Activated gamma-delta T cell treated with anti-CD3 and anti-CD28 coated beads, Interleukin-2, amount 50 U/mL, for 16 hours (primary cell): Measurements from ENCODE around the gene FRMD4A.

Source experiments
- DNase-seq: peaks from one replicate; pipeline ENCODE4 v3.0.0-alpha.2; 2020; ENCODE audit warnings: low read depth

FRMD4A gene

DNA sequence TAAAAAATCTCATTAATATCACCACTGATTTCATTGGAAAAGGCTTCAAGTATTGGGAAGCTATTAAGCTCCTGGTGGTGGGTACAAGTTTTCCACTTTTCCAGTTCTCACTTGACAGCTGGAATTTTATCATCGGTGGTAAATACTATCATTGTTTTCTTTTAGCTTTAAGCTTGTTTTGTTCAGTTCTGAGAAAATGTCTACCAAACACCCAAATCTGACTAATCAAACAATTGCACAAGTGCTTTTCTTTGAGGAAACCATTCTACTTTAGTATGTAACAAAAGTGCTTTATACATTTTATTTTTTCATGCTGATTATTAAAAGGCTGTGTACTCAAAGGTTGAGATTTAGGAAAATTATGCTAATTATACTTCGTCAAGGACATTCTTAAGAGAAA, 736.1 kb downstream of the FRMD4A start:
- DNase-seq = no peak
